Stimulated activated CD8-positive, alpha-beta memory T cell treated with anti-CD3 and anti-CD28 coated beads, Interleukin-15, amount 100 ng/mL, for 24 hours (primary cell): ENCODE data around the gene DCBLD1.

Experiments used
- DNase-seq: peaks from one replicate; pipeline ENCODE4 v3.0.0-alpha.2; 2020; ENCODE audit warnings: low read depth

DCBLD1 gene

DNA sequence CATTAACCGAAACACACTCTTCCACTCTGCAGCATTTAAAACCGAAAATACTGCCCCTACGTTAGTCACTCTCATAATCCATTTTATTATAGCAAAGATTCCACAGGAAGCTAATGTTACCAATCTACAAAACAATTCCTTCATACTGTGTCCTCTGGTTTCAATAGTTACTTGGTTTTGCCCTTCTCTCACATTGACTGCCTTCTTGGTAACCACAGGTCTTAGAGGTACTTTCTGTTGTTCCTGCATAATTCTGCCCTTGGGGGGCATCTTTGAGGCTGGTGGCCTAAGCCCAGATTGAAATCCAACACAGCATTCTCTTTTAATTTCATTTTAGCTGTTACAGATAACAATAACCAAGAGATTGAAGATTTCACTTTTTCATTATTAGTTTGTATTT is 9.8 kb upstream of the DCBLD1 start:
- DNase-seq: no peak

GRCh38 chr6:117473401-117473800 is 9.1 kb upstream of the DCBLD1 start:
- no peak for DNase-seq

DNA sequence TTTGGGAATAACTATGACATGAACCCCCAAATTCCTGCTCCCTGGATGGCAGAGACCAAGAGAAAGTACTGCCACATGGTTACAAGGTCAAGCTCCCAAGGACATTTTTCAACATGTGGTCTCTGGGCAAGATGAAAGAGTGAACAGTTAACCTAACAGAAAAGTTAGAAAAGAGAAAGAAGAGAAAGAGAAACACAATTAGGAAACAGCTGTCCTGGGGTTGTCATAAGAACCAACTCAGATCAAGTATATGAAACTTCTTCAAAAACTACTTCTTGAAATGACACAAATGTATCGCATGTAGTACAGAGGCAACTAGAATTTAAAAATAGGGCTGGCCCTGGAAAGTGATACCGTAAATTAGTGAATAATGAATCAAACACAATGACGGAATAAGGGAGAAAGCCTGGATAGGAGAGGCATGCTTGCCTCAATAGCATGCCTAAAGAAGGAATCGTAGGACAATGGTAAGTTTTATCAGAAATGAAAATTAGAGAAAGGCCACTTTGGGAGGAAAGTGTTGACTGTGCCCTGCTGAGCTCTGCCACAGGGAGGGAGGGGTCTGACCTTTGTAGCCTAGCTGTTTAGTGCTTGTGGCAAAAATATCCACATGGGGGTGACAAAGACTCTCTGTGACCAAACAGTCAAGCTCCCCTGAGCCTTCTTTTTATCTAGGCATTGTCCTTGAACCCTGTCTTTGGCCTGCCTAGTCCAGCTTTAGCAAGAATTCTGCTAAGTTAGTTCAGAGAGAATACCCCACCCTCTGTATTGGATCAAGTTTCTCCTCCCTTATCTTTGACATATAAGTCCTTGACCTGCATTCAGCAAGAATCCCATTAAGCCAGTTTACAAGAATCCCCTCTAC is 4.3 kb upstream of the DCBLD1 start:
- no peak for DNase-seq

DNA sequence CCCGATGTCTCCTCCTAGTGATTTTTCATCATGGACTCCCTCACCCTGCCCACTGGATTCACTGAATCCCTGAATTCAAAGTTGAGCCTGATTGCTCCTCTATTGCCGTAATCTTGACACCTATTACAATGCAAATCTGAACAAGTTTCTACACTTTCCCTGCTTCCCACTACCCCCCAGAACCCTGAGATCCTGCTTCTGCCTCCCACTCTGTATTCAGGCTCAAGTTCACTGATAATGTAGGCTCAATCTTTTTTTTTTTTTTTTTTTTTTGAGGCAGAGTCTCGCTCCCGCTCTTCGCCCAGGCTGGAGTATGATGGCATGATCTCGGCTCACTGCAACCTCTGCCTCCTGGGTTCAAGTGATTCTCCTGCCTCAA is 3.6 kb upstream of the DCBLD1 start:
- DNase-seq: no peak

DNA sequence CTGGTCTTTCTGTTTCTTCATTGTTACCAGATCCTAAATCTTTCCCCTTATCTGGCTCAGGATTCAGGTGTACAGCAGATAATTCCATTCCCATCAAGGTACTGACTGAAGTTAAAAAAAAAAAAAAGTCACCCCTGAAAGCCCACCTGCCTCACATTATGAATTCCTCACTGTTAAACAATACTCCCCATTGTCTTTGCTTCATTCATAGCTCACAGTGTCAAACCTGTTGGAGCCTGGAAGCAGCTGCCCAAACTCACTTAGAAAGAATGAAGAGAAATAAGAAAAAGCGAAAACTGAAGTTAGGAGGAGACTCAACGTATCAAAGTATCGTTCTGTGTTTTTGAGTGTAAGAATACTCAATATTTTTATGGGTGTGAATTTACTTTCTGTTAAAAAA is 1.8 kb upstream of the DCBLD1 start:
- DNase-seq: no peak

DNA sequence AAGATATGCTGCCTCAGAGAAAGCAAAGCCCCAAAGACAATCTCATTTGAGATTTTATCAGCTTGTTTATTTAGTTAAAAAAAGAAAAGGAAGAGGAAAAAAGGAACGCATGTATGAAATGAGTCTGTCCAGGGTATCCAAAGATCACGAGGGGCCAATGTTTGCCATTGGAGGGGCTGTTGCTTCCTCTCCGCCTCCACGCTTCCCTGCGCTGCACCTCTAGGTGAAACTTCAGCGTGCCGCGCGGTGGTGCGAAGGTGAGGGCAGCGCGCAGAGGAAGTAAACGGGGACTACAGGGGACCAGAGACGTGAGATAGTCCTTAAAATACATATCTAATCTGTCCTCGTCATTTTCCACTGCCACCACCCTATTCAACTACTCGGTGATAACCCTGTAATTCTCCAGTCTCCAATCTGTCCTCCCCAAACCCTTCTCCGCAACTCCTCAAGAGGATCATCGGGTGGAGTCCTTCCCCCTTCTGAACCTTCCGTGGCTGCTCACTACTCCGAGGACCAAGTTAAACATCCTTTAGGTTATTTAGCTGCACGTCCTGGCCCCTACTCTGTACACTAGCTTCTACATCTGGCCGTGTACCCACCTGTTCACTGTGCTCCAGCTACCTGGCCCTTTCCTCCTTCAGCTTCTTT is 1.1 kb upstream of the DCBLD1 start:
- no peak for DNase-seq

DNA sequence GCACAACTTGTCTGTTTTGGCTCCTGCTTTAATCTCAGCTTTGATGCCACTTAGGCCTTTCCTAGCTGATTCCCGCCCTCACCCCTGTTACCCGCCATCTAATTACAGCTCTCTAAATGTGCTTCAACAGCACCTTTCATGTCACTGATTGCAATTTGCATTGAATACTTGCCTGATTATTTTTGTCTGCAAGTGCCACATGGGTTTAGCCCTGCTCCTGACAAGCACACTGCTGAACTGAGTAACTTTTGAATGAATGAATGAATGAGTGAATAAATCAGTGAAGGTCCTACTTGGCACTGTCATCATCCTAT is 591 bp upstream of the DCBLD1 start:
- DNase-seq: no peak

- DNase-seq: no peak
Measured at GRCh38 chr6:117483004-117483644, 650 bp downstream of the DCBLD1 start.

DNA sequence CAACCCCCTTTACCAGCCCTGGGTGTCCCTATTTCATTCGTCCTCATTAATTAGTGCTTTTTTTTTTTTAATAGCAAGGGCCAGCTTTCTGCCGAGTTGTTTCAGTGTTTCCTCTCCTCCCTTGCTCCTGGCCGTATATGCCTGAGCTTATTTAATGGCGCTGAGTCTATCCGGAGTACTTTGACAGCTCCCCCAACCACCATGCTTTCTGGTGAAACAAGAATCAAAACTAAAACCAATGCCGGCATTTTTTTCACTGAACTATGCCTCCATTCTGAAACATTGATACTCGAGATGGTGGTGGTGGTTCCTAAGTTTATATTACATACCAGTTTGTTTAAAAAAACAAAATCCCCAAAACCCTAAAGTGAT is 1.2 kb downstream of the DCBLD1 start:
- DNase-seq: no peak

DNA sequence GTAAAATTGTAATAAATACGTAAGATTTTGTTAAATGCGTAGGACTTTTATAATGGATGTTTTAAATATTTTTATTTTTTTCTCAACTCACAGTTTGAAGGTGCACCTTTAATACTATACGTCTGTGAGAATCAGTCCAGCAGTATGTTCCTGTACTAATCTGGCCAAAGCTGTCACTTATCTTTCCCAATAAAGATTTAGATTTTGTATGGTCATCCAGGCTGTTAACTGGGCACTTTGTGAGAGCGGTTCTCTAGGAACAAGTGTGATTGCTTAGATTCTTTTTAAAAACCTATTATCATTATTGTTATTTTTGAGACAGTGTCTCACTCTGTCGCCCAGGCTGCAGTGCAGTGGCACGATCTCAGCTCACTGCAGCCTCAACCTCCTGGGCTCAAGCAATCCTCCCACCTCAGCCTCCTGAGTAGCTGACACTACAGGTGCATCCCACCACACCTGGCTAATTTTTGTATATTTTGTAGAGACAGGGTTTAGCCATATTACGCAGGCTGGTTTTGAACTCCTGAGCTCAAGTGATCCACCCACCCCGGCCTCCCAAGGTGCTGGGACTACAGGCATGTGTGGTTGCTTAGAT is 1.7 kb downstream of the DCBLD1 start:
- no peak for DNase-seq

DNA sequence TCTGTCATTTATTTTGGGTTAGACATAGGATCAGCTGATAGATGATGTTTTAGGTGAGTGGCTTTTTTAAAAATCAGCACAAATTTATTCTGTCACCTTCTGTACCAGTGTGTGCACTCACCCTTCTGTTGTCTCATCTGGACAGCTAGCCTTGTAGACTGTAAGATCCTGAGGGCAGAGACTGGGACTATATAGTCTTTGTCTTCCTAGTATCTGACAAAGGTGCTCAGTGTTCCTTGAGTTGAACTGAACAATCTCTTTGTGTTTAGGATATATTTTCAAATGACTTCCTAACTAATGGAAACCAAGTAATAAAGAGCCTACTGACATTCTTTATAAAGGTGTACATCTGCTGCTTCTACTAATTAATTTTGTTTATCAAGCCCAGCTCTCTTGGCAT is 3.0 kb downstream of the DCBLD1 start:
- DNase-seq: no peak

GRCh38 chr6:117487821-117488220 is 5.3 kb downstream of the DCBLD1 start:
- no peak for DNase-seq

GRCh38 chr6:117489003-117489402 is 6.5 kb downstream of the DCBLD1 start:
- DNase-seq: no peak

DNA sequence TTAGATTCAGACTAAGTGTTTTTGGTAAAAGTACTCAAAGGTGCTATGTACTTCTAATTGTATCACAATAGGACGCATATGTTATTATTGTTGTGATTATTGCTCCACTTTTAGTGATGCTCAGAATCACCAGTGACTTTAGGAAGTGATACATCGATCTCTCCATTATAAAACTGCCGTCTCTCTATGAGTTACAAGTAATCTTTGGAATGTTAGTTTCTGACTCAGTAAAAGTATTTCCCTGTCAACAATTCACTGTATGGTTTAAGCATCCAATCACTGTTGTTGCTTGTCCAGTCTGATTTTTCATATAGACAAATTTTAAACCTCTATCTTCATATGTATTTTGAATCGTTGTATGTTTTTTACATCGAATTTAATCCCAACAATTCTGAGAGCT is 9.4 kb downstream of the DCBLD1 start:
- no peak for DNase-seq

GRCh38 chr6:117493470-117493869 is 11.0 kb downstream of the DCBLD1 start:
- no peak for DNase-seq

GRCh38 chr6:117494283-117494682 is 11.8 kb downstream of the DCBLD1 start:
- no peak for DNase-seq

- DNase-seq: no peak
Measured at GRCh38 chr6:117494694-117495318, 12.3 kb downstream of the DCBLD1 start.

DNA sequence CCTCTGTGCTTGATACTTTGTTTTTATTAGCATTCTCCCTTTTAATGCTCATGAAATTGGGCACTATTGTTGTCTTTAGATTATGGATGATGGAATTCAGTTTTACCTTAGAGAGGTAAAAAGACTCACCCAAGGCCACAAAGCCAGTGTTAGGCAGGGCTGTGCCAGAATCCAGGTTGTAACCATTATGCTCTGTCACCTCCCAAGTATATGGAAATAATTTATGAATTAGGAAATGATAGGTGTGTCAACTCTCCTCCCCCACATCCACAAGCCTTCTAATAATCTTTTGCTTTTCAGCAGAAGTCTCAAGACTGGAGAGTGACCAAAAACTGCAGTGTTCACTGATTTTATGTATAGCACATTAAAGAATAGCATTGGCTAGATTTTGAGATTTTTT is 13.0 kb downstream of the DCBLD1 start:
- no peak for DNase-seq

- no peak for DNase-seq
Measured at GRCh38 chr6:117495869-117496268, 13.4 kb downstream of the DCBLD1 start.

DNA sequence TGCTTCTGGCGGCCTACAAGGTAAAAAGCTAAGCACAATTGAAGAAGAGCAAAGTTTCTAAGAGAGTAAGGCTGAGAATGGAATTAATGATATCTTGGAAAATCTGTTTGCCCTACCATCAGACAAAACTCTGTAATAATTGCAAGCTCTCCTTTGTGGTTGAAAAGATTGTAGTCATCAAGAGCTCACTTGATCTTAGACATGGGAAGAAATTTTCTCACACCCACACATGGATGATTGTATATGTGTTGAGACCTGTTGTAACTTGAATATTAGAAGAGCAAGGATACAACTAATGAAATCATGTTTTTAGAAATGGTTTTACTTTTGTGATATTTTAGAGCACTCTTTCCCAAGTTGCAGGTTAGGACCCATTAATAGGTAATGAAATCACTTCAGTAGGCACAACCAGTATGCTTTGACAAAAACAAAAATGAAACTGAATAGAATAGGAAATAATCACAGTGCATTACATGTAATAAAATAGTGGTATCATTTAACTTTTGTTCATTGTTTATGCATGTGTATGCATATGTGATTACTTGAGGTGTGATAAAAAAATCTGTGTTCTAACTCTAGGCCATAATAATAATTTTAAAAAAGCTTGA is 14.0 kb downstream of the DCBLD1 start:
- DNase-seq: no peak

DNA sequence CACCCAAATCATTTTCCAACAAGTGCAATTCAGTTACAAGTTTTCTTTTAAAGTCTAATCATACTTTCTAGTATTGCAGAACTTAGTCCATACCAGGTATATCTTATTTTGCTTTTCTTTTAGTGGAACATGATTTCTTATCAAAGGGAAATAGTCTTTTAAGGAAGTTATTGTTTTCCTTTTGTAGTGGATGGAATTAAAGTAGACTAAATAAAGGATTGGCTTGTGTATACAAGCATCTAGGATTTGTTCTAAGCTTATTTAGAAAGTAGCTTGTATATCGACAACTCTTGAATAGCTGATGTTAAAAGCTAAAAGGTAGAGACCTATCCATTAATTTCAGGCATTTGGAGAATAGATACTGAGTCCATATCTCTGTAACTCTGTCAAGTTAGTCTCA is 14.8 kb downstream of the DCBLD1 start:
- DNase-seq: no peak

DNA sequence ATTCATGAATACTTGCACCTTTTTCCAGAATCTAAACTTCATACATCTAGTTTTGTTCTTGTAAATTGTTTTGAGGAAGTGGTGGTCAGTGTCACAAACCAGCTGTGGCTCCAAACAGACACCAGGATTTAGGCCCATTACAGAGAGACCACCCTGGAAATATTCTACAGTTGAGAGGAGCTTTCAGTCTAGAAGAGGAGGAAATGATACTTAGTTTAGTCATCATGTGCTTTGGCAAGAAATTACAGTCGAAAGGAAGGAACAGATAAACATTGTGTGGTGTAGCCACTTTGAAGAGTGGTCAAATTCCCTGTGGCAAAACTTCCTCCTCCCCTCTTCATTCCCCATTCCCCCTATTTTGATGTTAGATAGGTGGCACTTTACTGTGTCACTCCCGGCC is 15.7 kb downstream of the DCBLD1 start:
- DNase-seq: no peak
